Suppressor macrophage treated with lipopolysaccharide for 4 hours (primary cell): ENCODE measurements around the gene PHLDB3.
"Not testable (repeated sequence)": the region's sequence is repeated elsewhere in the genome, so short reads cannot be mapped to it uniquely, and the experiment has no call there.

Source experiments
- DNase-seq: peaks from one replicate; pipeline ENCODE4 v3.0.0-alpha.2; 2020

The PHLDB3 gene

GRCh38 chr19:43504426-43505185 is at the start of gene PHLDB3:
Gene PHLDB3 (minus strand): TSS chr19:43504746. CDS start chr19:43504118, 628 bp downstream.
- DNase-seq = no peak

GRCh38 chr19:43553656-43554055 is 49.1 kb upstream of the PHLDB3 start:
- DNase-seq = no peak

DNA sequence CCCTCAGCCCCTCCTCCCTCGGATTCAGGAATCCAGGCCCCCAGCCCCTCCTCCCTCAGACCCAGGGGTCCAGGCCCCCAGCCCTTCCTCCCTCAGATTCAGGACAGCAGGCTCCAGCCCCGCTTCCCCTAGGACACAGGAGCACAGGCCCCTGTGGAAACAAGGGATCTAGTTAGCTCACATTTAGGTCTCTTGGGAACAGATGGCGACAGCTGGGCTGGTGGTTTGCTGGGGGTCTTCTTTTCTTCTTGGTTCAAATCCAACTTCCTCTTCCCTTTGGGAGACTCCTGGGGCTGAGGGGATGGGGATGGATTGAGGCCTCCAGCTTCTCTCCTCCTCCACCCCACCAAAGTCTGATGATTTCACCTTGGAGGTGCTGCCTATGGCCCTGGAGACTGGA is 48.1 kb upstream of the PHLDB3 start:
- DNase-seq = no peak

GRCh38 chr19:43552198-43552450 is 47.6 kb upstream of the PHLDB3 start:
- DNase-seq = no peak

DNA sequence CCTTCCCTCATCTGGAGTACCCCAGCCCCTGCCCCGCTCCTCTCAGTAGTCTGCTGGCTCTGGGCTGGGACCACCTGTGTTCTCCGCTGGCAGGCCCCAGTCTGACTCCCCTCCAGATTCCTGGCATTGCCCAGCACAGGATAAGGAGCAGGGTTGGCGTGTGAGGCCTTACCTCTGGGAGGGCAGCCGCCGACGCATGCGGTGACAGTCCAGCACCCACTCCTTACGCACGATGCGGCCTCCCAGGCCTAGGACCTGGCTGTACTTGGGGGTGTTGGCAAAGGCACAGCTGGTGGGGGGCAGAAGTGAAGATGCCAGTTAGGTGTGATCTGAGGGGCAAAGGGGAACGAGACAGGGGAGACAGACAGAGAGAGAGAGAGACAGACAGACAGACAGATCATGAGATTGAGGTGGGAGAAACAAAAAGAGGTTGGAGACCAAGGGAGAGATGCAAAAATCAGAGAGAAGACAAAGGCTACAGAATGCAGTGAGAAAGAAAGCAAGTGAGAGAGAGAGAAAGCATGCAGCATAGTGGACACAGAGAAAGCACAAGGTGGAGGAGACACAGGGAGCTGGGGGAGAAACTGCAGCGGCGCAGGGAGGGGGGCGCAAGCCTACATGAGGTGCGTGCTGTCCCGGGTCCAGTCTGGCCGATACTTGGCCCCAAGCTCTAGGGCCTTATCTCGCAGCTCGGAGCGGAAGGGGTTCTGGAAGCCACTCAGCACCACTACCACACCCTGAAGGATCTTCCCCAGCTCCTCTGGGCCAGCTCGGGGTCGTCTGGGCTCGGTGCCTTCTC is 47.1 kb upstream of the PHLDB3 start:
- DNase-seq = no peak

- no peak for DNase-seq
These were observed 44.2 kb upstream of the PHLDB3 start for GRCh38 chr19:43548706-43549105.

DNA sequence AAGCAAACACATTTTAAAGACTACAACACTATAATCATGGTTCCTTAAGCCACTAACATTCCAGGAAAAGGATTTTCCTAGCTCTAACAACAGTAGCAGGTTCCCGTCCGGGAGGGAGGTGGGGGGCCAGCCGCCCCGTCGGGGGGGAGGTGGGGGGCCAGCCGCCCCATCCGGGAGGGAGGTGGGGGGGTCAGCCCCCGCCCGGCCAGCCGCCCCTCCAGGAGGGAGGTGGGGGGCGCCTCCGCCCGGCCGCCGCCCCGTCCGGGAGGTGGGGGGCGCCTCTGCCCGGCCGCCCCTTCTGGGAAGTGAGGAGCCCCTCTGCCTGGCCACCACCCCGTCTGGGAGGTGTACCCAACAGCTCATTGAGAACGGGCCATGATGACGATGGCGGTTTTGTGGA is 43.4 kb upstream of the PHLDB3 start:
- not testable (repeated sequence) for DNase-seq

GRCh38 chr19:43546581-43546980 is 42.0 kb upstream of the PHLDB3 start:
- DNase-seq = no peak

GRCh38 chr19:43545981-43546380 is 41.4 kb upstream of the PHLDB3 start:
- DNase-seq = no peak

GRCh38 chr19:43545276-43545675 is 40.7 kb upstream of the PHLDB3 start:
- no peak for DNase-seq

GRCh38 chr19:43544077-43544476 is 39.5 kb upstream of the PHLDB3 start:
- no peak for DNase-seq

- DNase-seq = no peak
These were observed 37.5 kb upstream of the PHLDB3 start for GRCh38 chr19:43541920-43542650.

DNA sequence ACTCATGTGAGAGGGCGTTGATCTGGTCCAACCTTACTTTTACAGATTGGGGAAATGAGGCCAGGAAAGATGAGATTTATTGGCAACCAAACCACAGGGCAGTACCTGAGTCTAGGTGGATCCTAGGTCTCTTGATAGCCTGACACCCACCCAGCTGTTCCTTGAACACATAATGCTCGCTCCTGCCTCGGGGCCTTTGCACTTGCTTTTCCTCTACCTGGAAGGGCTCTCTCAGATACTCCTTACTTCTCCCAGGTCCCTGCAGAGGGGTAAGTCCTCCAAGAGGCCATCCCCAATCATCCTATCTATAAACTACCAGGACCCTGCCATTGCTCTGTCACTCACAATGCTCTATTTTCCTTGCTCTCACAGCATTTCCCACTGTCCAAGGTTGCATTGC is 35.8 kb upstream of the PHLDB3 start:
- DNase-seq = no peak

DNA sequence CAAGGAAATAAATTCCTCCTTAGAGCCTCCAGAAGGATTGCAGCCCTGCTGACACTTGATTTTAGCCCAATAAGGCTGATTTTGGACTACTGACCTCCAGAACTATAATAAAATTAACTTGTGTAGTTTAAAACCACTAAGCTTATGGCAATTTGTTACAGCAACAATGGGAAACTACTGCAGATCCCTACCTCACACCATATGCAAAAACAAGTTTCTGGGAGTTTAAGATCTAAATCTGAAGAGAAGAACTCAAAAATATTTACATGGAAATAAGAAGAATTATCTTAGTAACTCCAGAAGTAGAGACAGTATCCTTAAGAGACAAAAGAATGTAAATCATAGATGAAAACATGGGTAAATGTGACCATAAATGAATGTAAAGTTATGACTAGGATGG is 34.4 kb upstream of the PHLDB3 start:
- DNase-seq = no peak

DNA sequence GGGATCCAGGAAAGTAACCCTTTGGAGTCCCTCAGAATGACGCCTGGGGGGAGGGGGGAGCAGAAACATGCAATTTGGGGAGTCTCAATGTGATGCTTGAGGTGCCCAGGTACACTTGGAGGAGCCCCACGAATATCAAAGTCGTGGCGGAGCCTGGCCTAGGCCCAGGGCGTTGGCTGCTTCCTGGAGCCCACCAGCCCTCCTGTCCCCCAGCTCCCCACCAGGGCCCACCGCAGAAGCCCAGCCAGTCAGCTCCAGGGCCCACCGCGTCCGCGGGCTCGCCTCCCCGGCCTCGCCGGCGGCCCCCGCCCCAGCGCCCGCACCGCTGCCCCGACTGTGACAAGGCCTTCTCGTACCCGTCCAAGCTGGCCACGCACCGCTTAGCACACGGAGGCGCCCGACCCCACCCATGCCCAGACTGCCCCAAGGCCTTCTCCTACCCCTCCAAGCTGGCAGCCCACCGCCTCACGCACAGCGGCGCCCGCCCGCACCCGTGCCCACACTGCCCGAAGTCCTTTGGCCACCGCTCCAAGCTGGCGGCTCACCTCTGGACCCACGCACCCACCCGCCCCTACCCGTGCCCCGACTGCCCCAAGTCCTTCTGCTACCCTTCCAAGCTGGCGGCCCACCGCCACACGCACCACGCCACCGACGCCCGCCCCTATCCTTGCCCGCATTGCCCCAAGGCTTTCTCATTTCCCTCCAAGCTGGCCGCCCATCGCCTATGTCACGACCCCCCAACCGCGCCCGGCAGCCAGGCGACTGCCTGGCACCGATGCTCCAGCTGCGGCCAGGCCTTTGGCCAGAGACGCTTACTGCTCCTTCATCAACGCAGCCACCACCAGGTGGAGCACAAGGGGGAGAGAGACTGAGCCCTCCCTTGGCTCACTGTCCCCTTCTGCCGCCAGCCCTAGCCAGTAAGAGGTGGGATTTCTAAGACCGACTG is 30.5 kb upstream of the PHLDB3 start:
- peak; percentile 55 for DNase-seq

GRCh38 chr19:43534305-43534815 is 29.8 kb upstream of the PHLDB3 start:
- no peak for DNase-seq

DNA sequence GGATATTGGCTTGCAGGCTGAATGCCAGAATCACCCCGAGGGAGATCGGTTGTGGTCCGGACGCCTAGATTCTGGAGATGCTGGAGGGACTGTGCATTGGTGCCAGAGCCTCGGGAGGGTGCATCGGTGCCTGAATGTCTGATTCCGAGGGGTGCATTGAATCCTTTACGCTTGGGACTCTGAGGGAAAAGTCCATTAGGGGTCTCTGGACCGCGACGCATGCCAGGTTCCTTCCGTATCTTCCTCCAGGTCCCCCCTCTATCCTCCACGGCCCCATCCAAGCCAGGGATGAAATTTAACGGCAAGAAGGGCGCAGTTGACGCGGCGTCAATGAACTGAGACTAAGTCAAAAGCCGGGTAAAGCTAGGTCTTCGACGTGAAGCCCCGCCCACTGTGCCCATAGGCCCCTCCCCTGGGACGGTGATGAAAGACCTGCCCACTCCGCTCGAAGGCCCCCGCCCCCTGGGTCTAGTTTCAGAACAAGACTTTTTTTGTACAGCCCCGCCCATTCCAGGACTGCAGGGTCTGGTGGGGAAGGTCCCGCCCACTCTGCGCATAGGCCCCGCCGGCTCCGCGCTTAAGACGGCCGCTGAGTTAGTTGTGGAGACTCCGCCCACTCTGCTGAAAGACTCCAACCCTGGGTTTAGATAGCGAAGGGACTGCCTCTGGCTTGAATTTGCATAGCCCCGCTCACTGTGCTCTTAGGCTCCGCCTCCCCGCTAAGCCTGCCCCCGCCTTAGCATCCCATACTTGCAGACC is 29.2 kb upstream of the PHLDB3 start:
- DNase-seq = peak; percentile 99

DNA sequence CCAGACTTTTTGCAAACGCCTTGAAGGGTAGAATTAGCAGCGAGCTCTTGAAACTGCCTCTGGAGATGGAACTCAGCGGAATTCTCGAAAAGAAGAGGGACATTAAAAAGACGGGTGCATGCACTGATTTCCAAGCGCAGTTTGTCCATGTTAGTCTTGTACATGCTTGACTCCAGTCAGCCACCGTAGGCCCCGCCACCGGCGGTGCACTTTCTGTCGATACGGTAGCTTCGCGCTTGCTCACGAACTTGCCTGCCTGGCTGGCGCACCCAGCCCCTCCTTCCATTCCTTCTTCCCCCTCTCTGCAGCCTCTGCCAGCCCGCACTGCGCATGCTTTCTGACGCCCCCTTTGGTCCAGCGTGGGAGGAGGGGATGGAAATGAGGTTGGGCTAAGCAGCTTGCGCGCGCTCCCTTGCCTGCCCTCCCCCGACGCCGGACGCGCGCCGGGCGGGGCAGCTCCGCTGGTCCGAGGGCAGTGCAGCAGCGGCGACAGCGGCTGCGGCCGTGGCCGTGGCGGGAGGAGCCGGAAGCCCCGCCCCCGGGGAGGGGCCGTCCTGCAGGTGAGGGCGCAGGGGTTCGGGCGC is 28.5 kb upstream of the PHLDB3 start, which contains the start of gene ZNF575:
ZNF575 (plus strand) TSS at position 227 of the 584 bp plus-strand sequence. CDS start 1,235 bp downstream, outside the sequence.
- peak; percentile 86 for DNase-seq

GRCh38 chr19:43532571-43532961 is 28.0 kb upstream of the PHLDB3 start:
- no peak for DNase-seq

DNA sequence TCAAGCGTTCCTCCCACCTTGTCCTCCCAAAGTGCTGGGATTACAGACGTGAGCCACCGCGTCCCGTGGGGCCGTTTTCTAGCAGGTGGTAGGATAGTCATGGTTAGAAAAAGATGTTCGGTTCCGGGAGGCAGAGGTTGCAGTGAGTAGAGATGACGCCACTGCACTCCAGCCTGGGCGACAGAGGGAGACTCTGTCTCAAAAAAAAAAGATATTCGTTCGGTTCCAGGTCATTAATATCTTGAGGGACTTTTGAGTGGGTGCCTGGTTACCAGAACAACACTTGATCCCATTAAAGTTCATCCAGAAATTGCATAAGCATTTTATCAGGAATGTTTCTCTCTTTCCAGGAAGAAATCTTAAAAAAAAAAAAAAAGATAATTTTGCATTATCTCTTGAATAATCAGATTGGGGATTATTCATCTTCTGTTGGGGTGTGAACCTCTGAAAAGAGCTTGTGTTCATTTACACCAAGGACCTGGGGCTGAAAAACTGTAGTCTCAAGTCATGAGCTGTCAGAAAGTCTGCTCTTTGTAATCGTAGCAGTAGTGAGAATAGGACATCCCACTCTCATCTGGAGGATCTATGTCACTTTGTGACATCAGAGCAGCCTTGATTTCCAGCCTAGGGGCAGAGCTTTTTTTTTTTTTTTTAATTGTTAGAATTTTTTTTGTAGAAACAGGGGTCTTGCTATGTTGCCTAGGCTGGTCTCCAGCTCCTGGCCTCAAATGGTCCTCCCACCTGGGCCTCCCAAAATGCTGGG is 23.5 kb upstream of the PHLDB3 start:
- peak; percentile 23 for DNase-seq
